Measurements from ENCODE around the gene COMMD6.

The COMMD6 gene

GRCh38 chr13:75480671-75481175 lies 56.9 kb downstream of the COMMD6 start:
- Histone ChIP-seq H3K79me2 (ENCODE audit: control insufficient read depth, insufficient read depth, low read length) (peaks cover 1% of the 10 kb centered on the region), H3K23ac (ENCODE audit: low read length) (no peak overlapping the region), H4K8ac (ENCODE audit: low read depth, low read length) (no peak overlapping the region), H2AK5ac (ENCODE audit: low read length) (no peak overlapping the region), H2BK15ac (replicated peaks; ENCODE audit: low read depth) (no peak overlapping the region), H3K36me3 (ENCODE audit: control insufficient read depth, insufficient read depth, low read length) (no peaks in the 10 kb centered on the region), H3K4me2 (ENCODE audit: low read length) (peak overlapping the region; percentile 66), H2BK5ac (ENCODE audit: low read length) (no peak overlapping the region), H3K27me3 (ENCODE audit: insufficient read depth, low read length, poor library complexity) (no peaks in the 10 kb centered on the region), H3K56ac (ENCODE audit: low read length) (peak overlapping the region; percentile 85), H3K4me1 (ENCODE audit: control insufficient read depth, low read depth, low read length) (no peaks in the 10 kb centered on the region), H3K27ac (ENCODE audit: low read depth, low read length) (no peak overlapping the region), H3K4me3 (ENCODE audit: low read length) (peak overlapping the region; percentile 45), H3K9ac (ENCODE audit: low read length) (peak overlapping the region; percentile 66), H3K18ac (ENCODE audit: low read length) (peak overlapping the region; percentile 21), H3K4ac (ENCODE audit: low read depth, low read length) (peak overlapping the region; percentile 22), H2BK120ac (ENCODE audit: low read depth, low read length) (no peak overlapping the region), H4K5ac (ENCODE audit: low read length) (no peak overlapping the region), H3K79me1 (ENCODE audit: low read length) (peaks cover 2% of the 10 kb centered on the region)
- peak; percentile 79 for DNase-seq
- no CpG with 5 or more reads among the region's 48 CpGs for WGBS (ENCODE audit: extremely low coverage, insufficient coverage, low lambda C conversion rate)

GRCh38 chr13:75479102-75479740 lies 58.4 kb downstream of the COMMD6 start:
- peaks cover 3% of the 10 kb centered on the region for H3K79me2 ChIP-seq (ENCODE audit: control insufficient read depth, insufficient read depth, low read length)
- no peak overlapping the region for H3K27ac ChIP-seq (ENCODE audit: low read depth, low read length)
- no peak overlapping the region for H4K8ac ChIP-seq (ENCODE audit: low read depth, low read length)
- H3K4me3 ChIP-seq (ENCODE audit: low read length), result no peak overlapping the region
- no peak overlapping the region for H2AK5ac ChIP-seq (ENCODE audit: low read length)
- no peak overlapping the region for H3K4me2 ChIP-seq (ENCODE audit: low read length)
- no peak overlapping the region for H3K56ac ChIP-seq (ENCODE audit: low read length)
- no peak overlapping the region for H3K4ac ChIP-seq (ENCODE audit: low read depth, low read length)
- H4K5ac ChIP-seq (ENCODE audit: low read length), result no peak overlapping the region
- H3K23ac ChIP-seq (ENCODE audit: low read length), result no peak overlapping the region
- H3K4me1 ChIP-seq (ENCODE audit: control insufficient read depth, low read depth, low read length), result no peaks in the 10 kb centered on the region
- H3K9ac ChIP-seq (ENCODE audit: low read length), result no peak overlapping the region
- H2BK120ac ChIP-seq (ENCODE audit: low read depth, low read length), result peak overlapping the region; percentile 61
- no peak overlapping the region for H2BK5ac ChIP-seq (ENCODE audit: low read length)
- no peaks in the 10 kb centered on the region for H3K27me3 ChIP-seq (ENCODE audit: insufficient read depth, low read length, poor library complexity)
- peaks cover 3% of the 10 kb centered on the region for H3K79me1 ChIP-seq (ENCODE audit: low read length)
- no peak for DNase-seq
- no peaks in the 10 kb centered on the region for H3K36me3 ChIP-seq (ENCODE audit: control insufficient read depth, insufficient read depth, low read length)
- no peak overlapping the region for H3K18ac ChIP-seq (ENCODE audit: low read length)
- no CpG with 5 or more reads among the region's 5 CpGs for WGBS (ENCODE audit: extremely low coverage, insufficient coverage, low lambda C conversion rate)
- no peak overlapping the region for H2BK15ac ChIP-seq (replicated peaks; ENCODE audit: low read depth)

GRCh38 chr13:75478659-75479058 lies 59.0 kb downstream of the COMMD6 start:
- Histone ChIP-seq H3K56ac (ENCODE audit: low read length) (no peak overlapping the region), H3K27ac (ENCODE audit: low read depth, low read length) (no peak overlapping the region), H3K79me2 (ENCODE audit: control insufficient read depth, insufficient read depth, low read length) (peaks cover 3% of the 10 kb centered on the region), H4K5ac (ENCODE audit: low read length) (no peak overlapping the region), H3K4ac (ENCODE audit: low read depth, low read length) (no peak overlapping the region), H3K4me1 (ENCODE audit: control insufficient read depth, low read depth, low read length) (no peaks in the 10 kb centered on the region), H3K79me1 (ENCODE audit: low read length) (peaks cover 3% of the 10 kb centered on the region), H2AK5ac (ENCODE audit: low read length) (no peak overlapping the region), H2BK120ac (ENCODE audit: low read depth, low read length) (no peak overlapping the region), H2BK15ac (replicated peaks; ENCODE audit: low read depth) (no peak overlapping the region), H4K8ac (ENCODE audit: low read depth, low read length) (no peak overlapping the region), H3K9ac (ENCODE audit: low read length) (no peak overlapping the region), H3K4me3 (ENCODE audit: low read length) (no peak overlapping the region), H3K36me3 (ENCODE audit: control insufficient read depth, insufficient read depth, low read length) (no peaks in the 10 kb centered on the region), H2BK5ac (ENCODE audit: low read length) (no peak overlapping the region), H3K18ac (ENCODE audit: low read length) (no peak overlapping the region), H3K4me2 (ENCODE audit: low read length) (no peak overlapping the region), H3K23ac (ENCODE audit: low read length) (no peak overlapping the region), H3K27me3 (ENCODE audit: insufficient read depth, low read length, poor library complexity) (no peaks in the 10 kb centered on the region)
- no CpG with 5 or more reads among the region's 4 CpGs for WGBS (ENCODE audit: extremely low coverage, insufficient coverage, low lambda C conversion rate)
- DNase-seq, result no peak

Measured in mesendoderm (in vitro differentiated cells).